ENCODE measurements around the gene ZNF805.

- TF ChIP-seq REST (IDR thresholded peaks at IDR 0.05; ENCODE audit: insufficient read depth in 1 of 2, low read depth in 2 of 2, low read length in 2 of 2) (no peak), POLR2AphosphoS5 (IDR thresholded peaks at IDR 0.05; ENCODE audit: low read depth, low read length) (no peak), SIN3A (IDR thresholded peaks at IDR 0.05; ENCODE audit: borderline replicate concordance, insufficient read depth, low read length) (no peak), TAF1 (IDR thresholded peaks at IDR 0.05; ENCODE audit: borderline replicate concordance, insufficient read depth, low read length) (no peak), FOXP2 (optimal IDR thresholded peaks at IDR 0.05; ENCODE audit: borderline replicate concordance, extremely low read depth, extremely low read length, insufficient read depth) (no peak)
Measured at GRCh38 chr19:57245066-57245465, 4.6 kb downstream of the ZNF805 start.
